ENCODE results near the gene MTAP.

The MTAP gene

GRCh38 chr9:21875893-21876292 is 73.5 kb downstream of the MTAP start:
- H4K20me1 ChIP-seq (ENCODE audit: insufficient read depth, low read length) = no peaks in the 10 kb centered on the region
- ATAC-seq (ENCODE audit: insufficient read depth, low read depth) (no peak), DNase-seq (no peak)
- H3K79me2 ChIP-seq (ENCODE audit: insufficient read depth, low read length) = peaks cover 12% of the 10 kb centered on the region; the same call in 1 of the 2 replicates
- no peak overlapping the region for H3K9ac ChIP-seq (ENCODE audit: low read depth, low read length)
- no peak overlapping the region for H3K27ac ChIP-seq (ENCODE audit: low read length)
- no peak overlapping the region for H3K4me3 ChIP-seq (ENCODE audit: low read depth in 1 of 2, low read length in 2 of 2)
- no peaks in the 10 kb centered on the region for H3K9me3 ChIP-seq (ENCODE audit: insufficient read depth, low read length, severe bottlenecking)
- no peaks in the 10 kb centered on the region for H3K27me3 ChIP-seq (ENCODE audit: insufficient read depth, low read length, poor library complexity)
- H2AFZ ChIP-seq (ENCODE audit: low read depth, low read length) = no peak overlapping the region
- TF ChIP-seq CTCF (IDR thresholded peaks at IDR 0.05; ENCODE audit: borderline replicate concordance, extremely low read depth, low read length, poor library complexity, severe bottlenecking) (no peak), EZH2 (IDR thresholded peaks at IDR 0.05; ENCODE audit: borderline replicate concordance, low read depth, low read length, severe bottlenecking) (no peak)
- H3K4me1 ChIP-seq (ENCODE audit: insufficient read depth, low read length) = no peaks in the 10 kb centered on the region
- peaks cover 21% of the 10 kb centered on the region for H3K36me3 ChIP-seq (ENCODE audit: insufficient read depth, low read length)
- H3K4me2 ChIP-seq (ENCODE audit: insufficient read depth, low read length) = no peak overlapping the region

- peak; percentile 31 for DNase-seq
- no peaks in the 10 kb centered on the region for H3K4me1 ChIP-seq (ENCODE audit: insufficient read depth, low read length)
- no peak overlapping the region for H3K9ac ChIP-seq (ENCODE audit: low read depth, low read length)
- H3K36me3 ChIP-seq (ENCODE audit: insufficient read depth, low read length) = peaks cover 15% of the 10 kb centered on the region
- H2AFZ ChIP-seq (ENCODE audit: low read depth, low read length) = no peak overlapping the region
- H3K4me3 ChIP-seq (ENCODE audit: low read depth in 1 of 2, low read length in 2 of 2) = no peak overlapping the region
- ATAC-seq (ENCODE audit: insufficient read depth, low read depth) = peak; percentile 93
- peaks cover 3% of the 10 kb centered on the region for H3K9me3 ChIP-seq (ENCODE audit: insufficient read depth, low read length, severe bottlenecking)
- 0 out of 2 replicates have a peak overlapping the region, but pooled peaks have one; percentile 39 for H3K27ac ChIP-seq (ENCODE audit: low read length)
- no peaks in the 10 kb centered on the region for H3K27me3 ChIP-seq (ENCODE audit: insufficient read depth, low read length, poor library complexity)
- TF ChIP-seq CTCF (IDR thresholded peaks at IDR 0.05; ENCODE audit: borderline replicate concordance, extremely low read depth, low read length, poor library complexity, severe bottlenecking) (peak; percentile 11), EZH2 (IDR thresholded peaks at IDR 0.05; ENCODE audit: borderline replicate concordance, low read depth, low read length, severe bottlenecking) (no peak)
- H4K20me1 ChIP-seq (ENCODE audit: insufficient read depth, low read length) = no peaks in the 10 kb centered on the region
- peaks cover 3% of the 10 kb centered on the region; the same call in 1 of the 2 replicates for H3K79me2 ChIP-seq (ENCODE audit: insufficient read depth, low read length)
- no peak overlapping the region for H3K4me2 ChIP-seq (ENCODE audit: insufficient read depth, low read length)
Measured at GRCh38 chr9:21883642-21884041, 81.2 kb downstream of the MTAP start.

- Histone ChIP-seq H3K79me2 (ENCODE audit: insufficient read depth, low read length) (peaks cover 3% of the 10 kb centered on the region; the same call in 1 of the 2 replicates), H3K36me3 (ENCODE audit: insufficient read depth, low read length) (peaks cover 23% of the 10 kb centered on the region), H3K27ac (ENCODE audit: low read length) (no peak overlapping the region), H3K4me1 (ENCODE audit: insufficient read depth, low read length) (no peaks in the 10 kb centered on the region), H3K4me2 (ENCODE audit: insufficient read depth, low read length) (no peak overlapping the region), H3K9ac (ENCODE audit: low read depth, low read length) (no peak overlapping the region), H4K20me1 (ENCODE audit: insufficient read depth, low read length) (no peaks in the 10 kb centered on the region), H2AFZ (ENCODE audit: low read depth, low read length) (no peak overlapping the region), H3K27me3 (ENCODE audit: insufficient read depth, low read length, poor library complexity) (no peaks in the 10 kb centered on the region), H3K4me3 (ENCODE audit: low read depth in 1 of 2, low read length in 2 of 2) (no peak overlapping the region), H3K9me3 (ENCODE audit: insufficient read depth, low read length, severe bottlenecking) (peaks cover 3% of the 10 kb centered on the region)
- no peak for ATAC-seq (ENCODE audit: insufficient read depth, low read depth)
- no peak for DNase-seq
- TF ChIP-seq EZH2 (IDR thresholded peaks at IDR 0.05; ENCODE audit: borderline replicate concordance, low read depth, low read length, severe bottlenecking) (no peak), CTCF (IDR thresholded peaks at IDR 0.05; ENCODE audit: borderline replicate concordance, extremely low read depth, low read length, poor library complexity, severe bottlenecking) (no peak)
Measured at GRCh38 chr9:21889673-21890072, 87.2 kb downstream of the MTAP start.

GRCh38 chr9:21890696-21891095 is 88.3 kb downstream of the MTAP start:
- Histone ChIP-seq H4K20me1 (ENCODE audit: insufficient read depth, low read length) (no peaks in the 10 kb centered on the region), H3K4me2 (ENCODE audit: insufficient read depth, low read length) (no peak overlapping the region), H2AFZ (ENCODE audit: low read depth, low read length) (no peak overlapping the region), H3K4me1 (ENCODE audit: insufficient read depth, low read length) (no peaks in the 10 kb centered on the region), H3K27me3 (ENCODE audit: insufficient read depth, low read length, poor library complexity) (no peaks in the 10 kb centered on the region), H3K27ac (ENCODE audit: low read length) (no peak overlapping the region), H3K9me3 (ENCODE audit: insufficient read depth, low read length, severe bottlenecking) (no peaks in the 10 kb centered on the region), H3K79me2 (ENCODE audit: insufficient read depth, low read length) (peaks cover 3% of the 10 kb centered on the region; the same call in 1 of the 2 replicates), H3K36me3 (ENCODE audit: insufficient read depth, low read length) (peaks cover 23% of the 10 kb centered on the region), H3K9ac (ENCODE audit: low read depth, low read length) (no peak overlapping the region), H3K4me3 (ENCODE audit: low read depth in 1 of 2, low read length in 2 of 2) (no peak overlapping the region)
- TF ChIP-seq CTCF (IDR thresholded peaks at IDR 0.05; ENCODE audit: borderline replicate concordance, extremely low read depth, low read length, poor library complexity, severe bottlenecking) = no peak
- no peak for TF ChIP-seq EZH2 (IDR thresholded peaks at IDR 0.05; ENCODE audit: borderline replicate concordance, low read depth, low read length, severe bottlenecking)
- ATAC-seq (ENCODE audit: insufficient read depth, low read depth) (no peak), DNase-seq (no peak)
